ENCODE data around the gene SH2D3C.

SH2D3C gene

GRCh38 chr9:127808347-127809001 is 30.0 kb upstream of the SH2D3C start:
- DNase-seq: no peak

GRCh38 chr9:127806871-127807270 is 28.4 kb upstream of the SH2D3C start:
- DNase-seq: no peak

GRCh38 chr9:127805620-127806019 is 27.2 kb upstream of the SH2D3C start:
- no peak for DNase-seq

- DNase-seq: no peak
These were observed 25.3 kb upstream of the SH2D3C start for GRCh38 chr9:127803507-127804352.

- peak; percentile 83 for DNase-seq
These were observed 24.3 kb upstream of the SH2D3C start, which contains the start of gene FPGS for GRCh38 chr9:127802576-127803443. FPGS (plus strand) TSS chr9:127802882; CDS start chr9:127802925, 43 bp downstream.

- DNase-seq: no peak
These were observed 23.6 kb upstream of the SH2D3C start for GRCh38 chr9:127801955-127802575.

GRCh38 chr9:127796852-127797370 is 18.4 kb upstream of the SH2D3C start:
- DNase-seq: no peak

- DNase-seq: no peak
These were observed 17.9 kb upstream of the SH2D3C start for GRCh38 chr9:127796225-127796813.

- no peak for DNase-seq
These were observed 15.7 kb upstream of the SH2D3C start for GRCh38 chr9:127794001-127794791.

GRCh38 chr9:127793093-127793708 is 14.7 kb upstream of the SH2D3C start:
- DNase-seq: no peak

GRCh38 chr9:127792417-127793031 is 14.1 kb upstream of the SH2D3C start:
- DNase-seq: no peak

- DNase-seq: no peak
These were observed 12.6 kb upstream of the SH2D3C start for GRCh38 chr9:127791085-127791484.

GRCh38 chr9:127790094-127790855 is 11.8 kb upstream of the SH2D3C start:
- DNase-seq: no peak

- no peak for DNase-seq
These were observed 10.7 kb upstream of the SH2D3C start for GRCh38 chr9:127789179-127789578.

GRCh38 chr9:127788337-127789011 is 10.0 kb upstream of the SH2D3C start:
- no peak for DNase-seq

- DNase-seq: no peak
These were observed 8.3 kb upstream of the SH2D3C start for GRCh38 chr9:127786773-127787104.

GRCh38 chr9:127785933-127786772 is 7.7 kb upstream of the SH2D3C start, which contains the start of gene CDK9:
CDK9 (plus strand) TSS chr9:127786034; CDS start chr9:127786149, 115 bp downstream.
- DNase-seq: peak; percentile 92
